Upper lobe of right lung (tissue), 1 donor: ENCODE measurements around the gene MLXIP. TPM values are rescaled to one million over a fixed set of nuclear protein-coding genes. Genes with fewer than 3 reads are reported as not detected.

Source experiments
- ATAC-seq: fragments of 200-7000 bp; cut with Tn5 transposase; one replicate; pipeline ENCODE4 v1.9.1; 2020; ENCODE audit warnings: mild to moderate bottlenecking, moderate library complexity
- DNase-seq: peaks from one replicate; pipeline ENCODE4 v3.0.0-alpha.2; 2020
- H3K27ac ChIP-seq: fragments of 200-600 bp; one replicate; pipeline ENCODE4 v1.8.0; 2022
- H3K27me3 ChIP-seq: fragments of 200-600 bp; one replicate; pipeline ENCODE4 v1.8.0; 2022; ENCODE audit warnings: mild to moderate bottlenecking
- H3K36me3 ChIP-seq: fragments of 200-600 bp; one replicate; pipeline ENCODE4 v1.8.0; 2022
- H3K4me1 ChIP-seq: fragments of 200-600 bp; one replicate; pipeline ENCODE4 v1.8.0; 2022
- H3K4me3 ChIP-seq: fragments of 200-600 bp; one replicate; pipeline ENCODE4 v1.8.0; 2022; ENCODE audit warnings: mild to moderate bottlenecking
- H3K9me3 ChIP-seq: fragments of 200-600 bp; one replicate; pipeline ENCODE4 v1.8.0; 2022
- CTCF ChIP-seq: fragments of 200-600 bp; IDR thresholded peaks from one replicate; pipeline ENCODE4 v1.8.0; 2022; ENCODE audit warnings: antibody characterized with exemption
- intact Hi-C: fragments of 100-400 bp; cut with DNase I; formaldehyde crosslinking; loops from one replicate; pipeline ENCODE4 v1.11.0; 2022
- total RNA-seq: library from RNA; stranded (reverse); fragmentation: NEBNext Ultra II Directional; extraction: Animal tissue kit (Norgen Biotek cat#: 25700); gene quantifications from one replicate; pipeline ENCODE4 v1.2.1, GENCODE V29; 2021
- donor health status: DM: no; HTN: yes; CAD: no; lungs with severe emphysema.

Gene MLXIP
- total RNA-seq, 1 donor from 2014 or later, result 57.4 TPM

- Histone ChIP-seq H3K27me3 (no peaks in the 10 kb centered on the region), H3K4me1 (no peaks in the 10 kb centered on the region), H3K9me3 (no peaks in the 10 kb centered on the region), H3K27ac (no peak overlapping the region), H3K4me3 (no peak overlapping the region), H3K36me3 (no peaks in the 10 kb centered on the region)
- ATAC-seq (no peak), DNase-seq (no peak)
- TF ChIP-seq CTCF, result no peak
- intact Hi-C loops, result no loop called here
Observed at GRCh38 chr12:122161682-122162081, 83.1 kb downstream of the MLXIP start.

GRCh38 chr12:122162976-122163375, 84.4 kb downstream of the MLXIP start:
- Histone ChIP-seq H3K9me3 (no peaks in the 10 kb centered on the region), H3K36me3 (no peaks in the 10 kb centered on the region), H3K4me3 (no peak overlapping the region), H3K27ac (no peak overlapping the region), H3K4me1 (no peaks in the 10 kb centered on the region), H3K27me3 (no peaks in the 10 kb centered on the region)
- TF ChIP-seq CTCF, result no peak
- ATAC-seq, result no peak
- intact Hi-C loops, result no loop called here
- no peak for DNase-seq

GRCh38 chr12:122166422-122167349, 88.1 kb downstream of the MLXIP start:
- DNase-seq (no peak), ATAC-seq (no peak)
- intact Hi-C loops, result no loop called here
- Histone ChIP-seq H3K27ac (no peak overlapping the region), H3K4me3 (no peak overlapping the region), H3K4me1 (no peaks in the 10 kb centered on the region), H3K9me3 (no peaks in the 10 kb centered on the region), H3K27me3 (no peaks in the 10 kb centered on the region), H3K36me3 (no peaks in the 10 kb centered on the region)
- no peak for TF ChIP-seq CTCF

GRCh38 chr12:122167356-122167925, 88.9 kb downstream of the MLXIP start:
- Histone ChIP-seq H3K36me3 (no peaks in the 10 kb centered on the region), H3K4me3 (no peak overlapping the region), H3K9me3 (no peaks in the 10 kb centered on the region), H3K27me3 (no peaks in the 10 kb centered on the region), H3K27ac (no peak overlapping the region), H3K4me1 (no peaks in the 10 kb centered on the region)
- no peak for DNase-seq
- no peak for ATAC-seq
- intact Hi-C loops, result no loop called here
- TF ChIP-seq CTCF, result no peak

- no peaks in the 10 kb centered on the region for H3K27me3 ChIP-seq
- no peaks in the 10 kb centered on the region for H3K9me3 ChIP-seq
- H3K27ac ChIP-seq, result no peak overlapping the region
- TF ChIP-seq CTCF, result no peak
- H3K4me1 ChIP-seq, result no peaks in the 10 kb centered on the region
- H3K4me3 ChIP-seq, result no peak overlapping the region
- no peaks in the 10 kb centered on the region for H3K36me3 ChIP-seq
- ATAC-seq, result no peak
- no peak for DNase-seq
- intact Hi-C loops, result no loop called here
Observed at GRCh38 chr12:122168492-122168891, 89.9 kb downstream of the MLXIP start.
